ENCODE results near the gene SPTAN1.
"Not testable (repeated sequence)": the region's sequence is repeated elsewhere in the genome, so short reads cannot be mapped to it uniquely, and the experiment has no call there.

SPTAN1 gene

DNA sequence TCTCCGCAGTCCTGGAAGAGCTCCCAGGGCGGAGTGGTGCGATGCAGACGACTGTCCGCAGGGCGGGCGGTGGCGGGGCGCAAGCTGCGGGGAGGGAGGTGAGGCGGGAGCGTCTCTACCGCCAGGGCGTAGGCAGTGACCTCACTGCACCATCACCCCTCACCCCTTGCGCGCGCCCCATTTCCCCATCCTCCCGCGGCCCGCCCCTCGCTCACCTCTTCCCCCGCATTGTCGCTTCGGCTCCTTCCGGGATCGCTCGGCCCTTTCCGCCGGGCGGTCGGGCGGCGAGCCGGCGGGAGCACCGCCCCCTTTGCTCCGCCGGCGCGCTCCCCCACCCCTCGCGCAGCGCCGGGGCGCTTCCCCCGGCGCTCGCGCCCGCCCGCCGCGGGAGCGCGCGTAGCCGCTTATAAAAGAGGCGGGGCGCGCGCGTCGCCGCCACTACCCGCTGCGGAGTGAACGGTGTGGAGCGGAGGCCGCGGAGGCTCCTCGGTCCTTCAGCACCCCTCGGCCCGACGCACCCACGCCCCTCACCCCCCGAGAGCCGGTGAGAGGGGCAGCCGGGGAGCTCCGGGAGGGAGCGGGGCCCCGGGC, at the start of gene SPTAN1:
Gene SPTAN1, plus strand, starts transcription at position 435 of the 591 bp plus-strand sequence. CDS start 14,154 bp downstream, outside the sequence.
- Histone ChIP-seq H3K4me1 (ENCODE audit: control insufficient read depth, insufficient read depth, low read length) (peaks cover 53% of the 10 kb centered on the region), H3K36me3 (ENCODE audit: control insufficient read depth, insufficient read depth, low read length) (no peaks in the 10 kb centered on the region), H3K27ac (ENCODE audit: low read depth, low read length) (peak within 1 kb of the TSS; percentile 80), H3K9ac (ENCODE audit: low read length) (peak within 1 kb of the TSS; percentile 80), H3K27me3 (ENCODE audit: control insufficient read depth, insufficient read depth, low read length) (no peaks in the 10 kb centered on the region), H3K9me3 (ENCODE audit: control insufficient read depth, insufficient read depth, low read depth, low read length) (no peaks in the 10 kb centered on the region), H3K4me3 (ENCODE audit: low read depth, low read length) (peak within 1 kb of the TSS; percentile 79)

- H3K4me1 ChIP-seq (ENCODE audit: control insufficient read depth, insufficient read depth, low read length); H3K27ac ChIP-seq (ENCODE audit: low read depth, low read length); H3K9ac ChIP-seq (ENCODE audit: low read length); H3K27me3 ChIP-seq (ENCODE audit: control insufficient read depth, insufficient read depth, low read length); H3K9me3 ChIP-seq (ENCODE audit: control insufficient read depth, insufficient read depth, low read depth, low read length): not testable (repeated sequence)
- peak overlapping the region; percentile 93 for H3K4me3 ChIP-seq (ENCODE audit: low read depth, low read length)
- H3K36me3 ChIP-seq (ENCODE audit: control insufficient read depth, insufficient read depth, low read length) = peaks cover 26% of the 10 kb centered on the region
These were observed 49.0 kb upstream of the SPTAN1 start for GRCh38 chr9:128503415-128503825.

- peaks cover 8% of the 10 kb centered on the region; the same call in 1 of the 2 replicates for H3K4me1 ChIP-seq (ENCODE audit: control insufficient read depth, insufficient read depth, low read length)
- H3K9me3 ChIP-seq (ENCODE audit: control insufficient read depth, insufficient read depth, low read depth, low read length) = no peaks in the 10 kb centered on the region
- H3K27ac ChIP-seq (ENCODE audit: low read depth, low read length) = no peak overlapping the region
- peak overlapping the region; percentile 93 for H3K4me3 ChIP-seq (ENCODE audit: low read depth, low read length)
- peaks cover 23% of the 10 kb centered on the region for H3K36me3 ChIP-seq (ENCODE audit: control insufficient read depth, insufficient read depth, low read length)
- no peak overlapping the region for H3K9ac ChIP-seq (ENCODE audit: low read length)
- H3K27me3 ChIP-seq (ENCODE audit: control insufficient read depth, insufficient read depth, low read length) = no peaks in the 10 kb centered on the region
These were observed 48.5 kb upstream of the SPTAN1 start for GRCh38 chr9:128503870-128504269.

- no peaks in the 10 kb centered on the region for H3K27me3 ChIP-seq (ENCODE audit: control insufficient read depth, insufficient read depth, low read length)
- H3K4me3 ChIP-seq (ENCODE audit: low read depth, low read length) = peak within 1 kb of the TSS; percentile 93
- H3K9ac ChIP-seq (ENCODE audit: low read length) = peak within 1 kb of the TSS; percentile 78
- H3K27ac ChIP-seq (ENCODE audit: low read depth, low read length) = peak within 1 kb of the TSS; percentile 10; the same call in 1 of the 2 replicates
- peaks cover 8% of the 10 kb centered on the region; the same call in 1 of the 2 replicates for H3K4me1 ChIP-seq (ENCODE audit: control insufficient read depth, insufficient read depth, low read length)
- peaks cover 25% of the 10 kb centered on the region for H3K36me3 ChIP-seq (ENCODE audit: control insufficient read depth, insufficient read depth, low read length)
- no peaks in the 10 kb centered on the region for H3K9me3 ChIP-seq (ENCODE audit: control insufficient read depth, insufficient read depth, low read depth, low read length)
These were observed 47.6 kb upstream of the SPTAN1 start, which contains the start of gene GLE1 for GRCh38 chr9:128504485-128505413. Gene GLE1 (plus strand): TSS chr9:128504719. CDS start chr9:128504806, 87 bp downstream.

- Histone ChIP-seq H3K27me3 (ENCODE audit: control insufficient read depth, insufficient read depth, low read length) (no peaks in the 10 kb centered on the region), H3K36me3 (ENCODE audit: control insufficient read depth, insufficient read depth, low read length) (peaks cover 25% of the 10 kb centered on the region), H3K4me3 (ENCODE audit: low read depth, low read length) (peak overlapping the region; percentile 93), H3K4me1 (ENCODE audit: control insufficient read depth, insufficient read depth, low read length) (peaks cover 8% of the 10 kb centered on the region; the same call in 1 of the 2 replicates), H3K9ac (ENCODE audit: low read length) (peak overlapping the region; percentile 78), H3K27ac (ENCODE audit: low read depth, low read length) (no peak overlapping the region), H3K9me3 (ENCODE audit: control insufficient read depth, insufficient read depth, low read depth, low read length) (no peaks in the 10 kb centered on the region)
These were observed 47.0 kb upstream of the SPTAN1 start for GRCh38 chr9:128505414-128505765.

DNA sequence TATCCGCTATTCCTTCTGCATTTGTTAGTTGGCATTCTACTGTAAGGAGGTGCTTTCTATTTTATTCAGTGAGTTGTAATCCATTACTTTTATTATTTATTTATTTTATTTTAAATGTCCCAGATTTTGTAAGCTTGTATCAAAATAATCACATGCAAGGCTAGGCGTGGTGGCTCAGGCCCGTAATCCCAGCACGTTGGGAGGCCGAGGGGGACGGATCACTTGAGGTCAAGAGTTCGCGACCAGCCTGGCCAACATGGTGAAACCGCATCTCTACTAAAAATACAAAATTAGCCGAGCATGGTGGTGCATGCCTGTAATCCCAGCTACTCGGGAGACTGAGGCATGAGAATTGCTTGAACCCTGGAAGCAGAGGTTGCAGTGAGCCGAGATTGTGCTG, 46.5 kb upstream of the SPTAN1 start:
- not testable (repeated sequence) for H3K9me3 ChIP-seq (ENCODE audit: control insufficient read depth, insufficient read depth, low read depth, low read length); H3K4me1 ChIP-seq (ENCODE audit: control insufficient read depth, insufficient read depth, low read length); H3K9ac ChIP-seq (ENCODE audit: low read length); H3K27me3 ChIP-seq (ENCODE audit: control insufficient read depth, insufficient read depth, low read length); H3K4me3 ChIP-seq (ENCODE audit: low read depth, low read length); H3K27ac ChIP-seq (ENCODE audit: low read depth, low read length)
- peaks cover 22% of the 10 kb centered on the region for H3K36me3 ChIP-seq (ENCODE audit: control insufficient read depth, insufficient read depth, low read length)

DNA sequence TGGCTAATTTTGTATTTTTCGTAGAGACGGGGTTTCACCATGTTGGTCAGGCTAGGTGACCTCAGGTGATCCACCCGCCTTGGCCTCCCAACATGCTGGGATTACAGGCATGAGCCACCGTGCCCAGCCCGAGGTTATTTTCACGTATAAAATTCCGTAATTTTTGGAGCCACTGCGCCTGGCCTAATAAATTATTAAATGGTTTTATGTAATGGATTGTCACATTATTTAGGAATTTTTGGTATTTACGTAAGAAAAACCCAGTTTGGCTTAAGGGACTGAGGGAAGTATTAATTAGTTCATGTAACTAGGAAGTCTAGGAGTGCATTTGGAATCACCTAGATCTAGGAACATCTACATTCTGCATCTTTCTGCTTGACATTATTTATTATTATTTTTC, 39.6 kb upstream of the SPTAN1 start:
- no peak overlapping the region for H3K9ac ChIP-seq (ENCODE audit: low read length)
- no peaks in the 10 kb centered on the region for H3K27me3 ChIP-seq (ENCODE audit: control insufficient read depth, insufficient read depth, low read length)
- H3K4me3 ChIP-seq (ENCODE audit: low read depth, low read length) = no peak overlapping the region
- no peaks in the 10 kb centered on the region for H3K4me1 ChIP-seq (ENCODE audit: control insufficient read depth, insufficient read depth, low read length)
- no peaks in the 10 kb centered on the region for H3K9me3 ChIP-seq (ENCODE audit: control insufficient read depth, insufficient read depth, low read depth, low read length)
- H3K27ac ChIP-seq (ENCODE audit: low read depth, low read length) = no peak overlapping the region
- peaks cover 37% of the 10 kb centered on the region for H3K36me3 ChIP-seq (ENCODE audit: control insufficient read depth, insufficient read depth, low read length)

DNA sequence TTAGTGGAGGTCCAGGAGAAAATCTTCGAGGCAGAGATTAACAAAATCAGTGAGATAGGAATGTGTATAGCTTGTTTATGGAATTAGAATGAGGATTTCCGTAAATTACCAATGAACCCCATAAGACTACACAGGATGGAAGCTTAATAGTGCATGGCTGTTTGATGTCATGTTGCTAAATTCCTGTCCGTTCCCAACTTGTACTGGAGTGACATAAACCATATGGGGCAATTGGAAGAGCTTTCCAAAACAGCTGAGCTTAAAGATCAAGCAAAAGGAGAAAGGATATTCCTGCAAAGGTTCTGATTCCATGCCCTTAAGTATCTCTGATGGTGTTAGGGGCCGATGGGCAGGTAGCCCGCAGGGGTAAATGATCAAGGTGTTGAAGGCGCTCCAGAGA, 30.4 kb upstream of the SPTAN1 start:
- Histone ChIP-seq H3K4me3 (ENCODE audit: low read depth, low read length) (no peak overlapping the region), H3K4me1 (ENCODE audit: control insufficient read depth, insufficient read depth, low read length) (no peaks in the 10 kb centered on the region), H3K27me3 (ENCODE audit: control insufficient read depth, insufficient read depth, low read length) (no peaks in the 10 kb centered on the region), H3K9me3 (ENCODE audit: control insufficient read depth, insufficient read depth, low read depth, low read length) (no peaks in the 10 kb centered on the region), H3K27ac (ENCODE audit: low read depth, low read length) (no peak overlapping the region), H3K36me3 (ENCODE audit: control insufficient read depth, insufficient read depth, low read length) (peaks cover 32% of the 10 kb centered on the region), H3K9ac (ENCODE audit: low read length) (no peak overlapping the region)

DNA sequence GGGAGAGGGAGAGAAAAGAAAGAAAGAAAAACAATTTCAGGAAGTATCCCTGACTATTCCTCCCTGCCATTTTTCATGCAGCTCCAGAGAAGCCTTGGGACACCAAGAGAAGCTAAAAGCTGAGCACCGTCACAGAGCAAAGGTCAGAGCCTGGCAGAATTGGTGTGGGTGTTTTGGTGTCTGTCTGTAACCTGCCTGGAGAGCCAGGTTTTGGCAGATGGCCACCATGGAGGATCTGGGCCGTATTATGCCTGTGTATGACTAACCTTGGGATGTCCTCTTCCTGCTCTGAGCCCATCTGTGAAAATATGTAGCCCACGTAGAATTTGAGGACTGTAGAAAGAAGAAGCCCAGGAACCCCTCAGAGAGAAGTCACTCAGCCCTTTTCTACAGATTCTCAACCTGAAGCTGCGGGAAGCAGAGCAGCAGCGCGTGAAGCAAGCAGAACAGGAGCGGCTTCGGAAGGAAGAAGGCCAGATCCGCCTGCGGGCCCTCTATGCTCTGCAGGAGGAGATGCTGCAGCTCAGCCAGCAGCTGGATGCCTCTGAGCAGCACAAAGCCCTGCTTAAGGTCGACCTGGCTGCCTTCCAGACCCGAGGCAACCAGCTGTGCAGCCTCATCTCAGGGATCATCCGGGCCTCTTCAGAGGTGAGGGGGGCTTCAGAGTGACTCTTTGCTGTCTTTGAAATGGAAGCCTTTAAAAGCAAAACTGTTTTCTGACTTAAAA, 29.0 kb upstream of the SPTAN1 start:
- H3K4me1 ChIP-seq (ENCODE audit: control insufficient read depth, insufficient read depth, low read length) = no peaks in the 10 kb centered on the region
- H3K9me3 ChIP-seq (ENCODE audit: control insufficient read depth, insufficient read depth, low read depth, low read length) = no peaks in the 10 kb centered on the region
- peaks cover 28% of the 10 kb centered on the region for H3K36me3 ChIP-seq (ENCODE audit: control insufficient read depth, insufficient read depth, low read length)
- H3K27me3 ChIP-seq (ENCODE audit: control insufficient read depth, insufficient read depth, low read length) = no peaks in the 10 kb centered on the region
- H3K27ac ChIP-seq (ENCODE audit: low read depth, low read length) = no peak overlapping the region
- no peak overlapping the region for H3K4me3 ChIP-seq (ENCODE audit: low read depth, low read length)
- H3K9ac ChIP-seq (ENCODE audit: low read length) = no peak overlapping the region

GRCh38 chr9:128526720-128527119, 25.7 kb upstream of the SPTAN1 start:
- H3K36me3 ChIP-seq (ENCODE audit: control insufficient read depth, insufficient read depth, low read length) = peaks cover 46% of the 10 kb centered on the region
- H3K4me3 ChIP-seq (ENCODE audit: low read depth, low read length) = no peak overlapping the region
- no peaks in the 10 kb centered on the region for H3K4me1 ChIP-seq (ENCODE audit: control insufficient read depth, insufficient read depth, low read length)
- H3K9me3 ChIP-seq (ENCODE audit: control insufficient read depth, insufficient read depth, low read depth, low read length) = no peaks in the 10 kb centered on the region
- no peak overlapping the region for H3K27ac ChIP-seq (ENCODE audit: low read depth, low read length)
- H3K27me3 ChIP-seq (ENCODE audit: control insufficient read depth, insufficient read depth, low read length) = no peaks in the 10 kb centered on the region
- no peak overlapping the region for H3K9ac ChIP-seq (ENCODE audit: low read length)

Data from HUES6 (cell line).